Neural cell (in vitro differentiated cells): ENCODE results near the gene FOXK2. TPM values are rescaled to one million over a fixed set of nuclear protein-coding genes. Genes with fewer than 3 reads are reported as not detected.

ENCODE experiments used
- H2AFZ ChIP-seq: fragments of 200-600, 300-800 bp; sonication (generic), shearing (Covaris generic); 2 replicates; pipeline ENCODE4 v1.6.0; 2014; ENCODE audit warnings: low read depth, mild to moderate bottlenecking, antibody characterized with exemption, low read length, moderate library complexity
- H3F3A ChIP-seq: fragments of 200-600 bp; shearing (Covaris generic); 2 replicates; pipeline ENCODE4 v1.6.1; 2016; ENCODE audit warnings: mild to moderate bottlenecking, moderate library complexity, mixed read lengths, antibody characterized with exemption, low read length; ENCODE audit not compliant: insufficient read depth, poor library complexity, severe bottlenecking
- H3K27ac ChIP-seq: fragments of 200-600, 300-800 bp; sonication (generic), shearing (Covaris generic); 2 replicates; pipeline ENCODE4 v1.5.1; 2014; ENCODE audit warnings: mild to moderate bottlenecking, low read length, moderate library complexity
- H3K27me3 ChIP-seq: fragments of 300-800, 200-600 bp; sonication (generic), shearing (Covaris generic); 2 replicates; pipeline ENCODE4 v1.6.0; 2014; ENCODE audit warnings: mild to moderate bottlenecking, low read depth, low read length, moderate library complexity; ENCODE audit not compliant: insufficient read depth
- H3K36me3 ChIP-seq: fragments of 300-800, 200-600 bp; sonication (generic), shearing (Covaris generic); 2 replicates; pipeline ENCODE4 v1.5.1; 2014; ENCODE audit warnings: mild to moderate bottlenecking, antibody characterized with exemption, low read length, moderate library complexity; ENCODE audit not compliant: insufficient read depth
- H3K4me2 ChIP-seq: fragments of 300-800, 200-600 bp; sonication (generic), shearing (Covaris generic); 2 replicates; pipeline ENCODE4 v1.6.0; 2014; ENCODE audit warnings: mild to moderate bottlenecking, low read length
- H3K4me3 ChIP-seq: fragments of 300-800, 200-600 bp; sonication (generic), shearing (Covaris generic); 2 replicates; pipeline ENCODE4 v1.5.1; 2014; ENCODE audit warnings: mild to moderate bottlenecking, low read length, moderate library complexity
- H3K79me2 ChIP-seq: fragments of 200-600 bp; shearing (Covaris generic); replicated peaks from 2 replicates; pipeline ENCODE4 v1.6.0; 2014; ENCODE audit warnings: mild to moderate bottlenecking, low read length, moderate library complexity; ENCODE audit not compliant: insufficient read depth
- H3K9ac ChIP-seq: fragments of 300-800, 200-600 bp; sonication (generic), shearing (Covaris generic); 2 replicates; pipeline ENCODE4 v1.6.1; 2016; ENCODE audit warnings: mild to moderate bottlenecking, low read length, mixed read lengths
- H3K9me2 ChIP-seq: fragments of 200-600 bp; shearing (Covaris generic); 2 replicates; pipeline ENCODE4 v1.6.1; 2016; ENCODE audit warnings: mild to moderate bottlenecking, low read length, mixed read lengths; ENCODE audit not compliant: insufficient read depth
- H3K9me3 ChIP-seq: fragments of 200-600, 300-800 bp; sonication (generic), shearing (Covaris generic); 2 replicates; pipeline ENCODE4 v1.6.1; 2016; ENCODE audit warnings: mild to moderate bottlenecking, mixed run types, low read length, moderate library complexity, mixed read lengths
- H4K20me1 ChIP-seq: fragments of 200-600 bp; shearing (Covaris generic); 2 replicates; pipeline ENCODE4 v1.6.1; 2016; ENCODE audit warnings: mild to moderate bottlenecking, mixed run types; ENCODE audit not compliant: insufficient read depth
- CTCF ChIP-seq: fragments of 450-650 bp; IDR thresholded peaks from 2 replicates; pipeline ENCODE4 v1.5.1; 2014; ENCODE audit warnings: antibody characterized with exemption, mild to moderate bottlenecking, moderate library complexity; ENCODE audit not compliant: poor library complexity, severe bottlenecking
- EP300 ChIP-seq: fragments of 450-650 bp; conservative IDR thresholded peaks from 2 replicates; pipeline ENCODE4 v1.6.1; 2014; ENCODE audit warnings: antibody characterized with exemption, mild to moderate bottlenecking, moderate library complexity; ENCODE audit not compliant: poor library complexity, severe bottlenecking
- EZH2 ChIP-seq: fragments of 200-600, 300-800 bp; shearing (Covaris generic), sonication (generic); IDR thresholded peaks from 2 replicates; pipeline ENCODE4 v1.6.1; 2014; ENCODE audit warnings: antibody characterized with exemption, low read length, borderline replicate concordance, mild to moderate bottlenecking; ENCODE audit not compliant: insufficient read depth, poor library complexity, severe bottlenecking
- MXI1 ChIP-seq: fragments of 450-650 bp; conservative IDR thresholded peaks from 2 replicates; pipeline ENCODE4 v1.6.1; 2014; ENCODE audit warnings: antibody characterized with exemption, mild to moderate bottlenecking; ENCODE audit not compliant: poor library complexity, severe bottlenecking
- POLR2AphosphoS5 ChIP-seq: IDR thresholded peaks from 2 replicates; pipeline ENCODE4 v1.6.1; 2012
- RAD21 ChIP-seq: fragments of 450-650 bp; conservative IDR thresholded peaks from 2 replicates; pipeline ENCODE4 v1.6.1; 2014; ENCODE audit warnings: antibody characterized with exemption, mild to moderate bottlenecking, moderate library complexity
- REST ChIP-seq: IDR thresholded peaks from 2 replicates; pipeline ENCODE4 v1.6.1; 2012; ENCODE audit warnings: borderline replicate concordance
- SMC3 ChIP-seq: fragments of 450-650 bp; conservative IDR thresholded peaks from 2 replicates; pipeline ENCODE4 v1.6.1; 2014; ENCODE audit warnings: antibody characterized with exemption, mild to moderate bottlenecking, moderate library complexity; ENCODE audit not compliant: poor library complexity
- TAF1 ChIP-seq: IDR thresholded peaks from 2 replicates; pipeline ENCODE4 v1.6.1; 2012; ENCODE audit warnings: low read depth
- polyA plus RNA-seq: library from polyadenylated mRNA; depleted of rRNA; stranded (reverse); fragments of >200 nt; gene quantifications from 2 replicates; pipeline ENCODE4 v1.2.3, GENCODE V29; 2014

Gene FOXK2
- polyA plus RNA-seq, 1 donor from 2014 or later: 24.4 TPM

- Histone ChIP-seq H3K4me3 (no peak overlapping the region), H3K4me2 (no peak overlapping the region), H2AFZ (no peak overlapping the region), H4K20me1 (no peaks in the 10 kb centered on the region), H3K79me2 (peaks cover 25% of the 10 kb centered on the region), H3F3A (no peaks in the 10 kb centered on the region), H3K9me3 (no peaks in the 10 kb centered on the region), H3K36me3 (no peaks in the 10 kb centered on the region), H3K27ac (no peak overlapping the region), H3K9me2 (no peaks in the 10 kb centered on the region), H3K27me3 (no peaks in the 10 kb centered on the region), H3K9ac (no peak overlapping the region)
- TF ChIP-seq TAF1 (no peak), MXI1 (no peak)
Observed at GRCh38 chr17:82565551-82565950, 46.0 kb downstream of the FOXK2 start.

- H4K20me1 ChIP-seq: no peaks in the 10 kb centered on the region
- TF ChIP-seq EP300 (no peak), REST (no peak), SMC3 (no peak), POLR2AphosphoS5 (no peak), MXI1 (no peak)
- H3K9me3 ChIP-seq: no peaks in the 10 kb centered on the region
- no peak overlapping the region for H3K9ac ChIP-seq
- H3K4me2 ChIP-seq: no peak overlapping the region
- H2AFZ ChIP-seq: no peak overlapping the region
- H3F3A ChIP-seq: no peaks in the 10 kb centered on the region
- H3K27ac ChIP-seq: no peak overlapping the region
- H3K27me3 ChIP-seq: no peaks in the 10 kb centered on the region
- no peaks in the 10 kb centered on the region for H3K9me2 ChIP-seq
- H3K79me2 ChIP-seq: peaks cover 17% of the 10 kb centered on the region
- no peaks in the 10 kb centered on the region for H3K36me3 ChIP-seq
- no peak overlapping the region for H3K4me3 ChIP-seq
Observed at GRCh38 chr17:82566129-82566960, 46.8 kb downstream of the FOXK2 start.

- H3K9me2 ChIP-seq: no peaks in the 10 kb centered on the region
- no peaks in the 10 kb centered on the region for H3K27me3 ChIP-seq
- H3K4me2 ChIP-seq: no peak overlapping the region
- no peak overlapping the region for H3K9ac ChIP-seq
- no peaks in the 10 kb centered on the region for H3F3A ChIP-seq
- peaks cover 9% of the 10 kb centered on the region for H3K79me2 ChIP-seq
- no peaks in the 10 kb centered on the region for H3K36me3 ChIP-seq
- no peaks in the 10 kb centered on the region for H4K20me1 ChIP-seq
- no peak overlapping the region for H2AFZ ChIP-seq
- TF ChIP-seq MXI1 (no peak), EZH2 (no peak), POLR2AphosphoS5 (no peak), CTCF (no peak), REST (no peak), RAD21 (no peak), SMC3 (no peak), TAF1 (no peak), EP300 (no peak)
- no peak overlapping the region for H3K4me3 ChIP-seq
- no peak overlapping the region for H3K27ac ChIP-seq
- no peaks in the 10 kb centered on the region for H3K9me3 ChIP-seq
Observed at GRCh38 chr17:82567286-82567685, 47.8 kb downstream of the FOXK2 start.
